Tibial nerve (tissue), 4 donors: ENCODE measurements around the gene ADH4. TPM values are rescaled to one million over a fixed set of nuclear protein-coding genes. Genes with fewer than 3 reads are reported as not detected.

Experiments
- DNase-seq, 2 donors: peaks; one replicate each; pipeline ENCODE4 v3.0.0-alpha.2; 2019; ENCODE audit warnings: low spot score in 2 of 2
- H3K27ac ChIP-seq, 4 donors: fragments of 200-600 bp; sonication (generic) in 3 of 4; one replicate each; pipeline ENCODE4 v1.5.1; 2017 to 2019; ENCODE audit warnings: mild to moderate bottlenecking in 1 of 4
- H3K27me3 ChIP-seq, 2 donors: fragments of 200-600 bp; sonication (generic) in 1 of 2; one replicate each; pipeline versions ENCODE4 v1.5.1 to v1.6.0; 2017 to 2019
- H3K36me3 ChIP-seq, 3 donors: fragments of 200-600 bp; sonication (generic); one replicate each; pipeline ENCODE4 v1.5.1; 2018 to 2019
- H3K4me1 ChIP-seq, 4 donors: fragments of 200-600 bp; sonication (generic) in 3 of 4; one replicate each; pipeline ENCODE4 v1.5.1; 2017 to 2019
- H3K4me3 ChIP-seq, 4 donors: fragments of 200-600 bp; sonication (generic) in 3 of 4; one replicate each; pipeline ENCODE4 v1.5.1; 2017 to 2019; ENCODE audit warnings: mild to moderate bottlenecking in 1 of 4, moderate library complexity in 1 of 4
- H3K9me3 ChIP-seq, 4 donors: fragments of 200-600 bp; sonication (generic) in 3 of 4; one replicate each; pipeline ENCODE4 v1.5.1; 2017 to 2019
- EP300 ChIP-seq, 2 donors: sonication (generic); formaldehyde crosslinking; IDR thresholded peaks; one replicate each; pipeline ENCODE4 v1.6.1; 2017; ENCODE audit warnings: antibody characterized with exemption in 2 of 2, mild to moderate bottlenecking in 1 of 2
- POLR2A ChIP-seq, 2 donors: fragments of 450-650 bp; IDR thresholded peaks; one replicate each; pipeline ENCODE4 v1.6.1; 2017; ENCODE audit warnings: antibody characterized with exemption in 2 of 2, mild to moderate bottlenecking in 2 of 2, moderate library complexity in 2 of 2
- WGBS, 2 donors: methylation state at CpG; one replicate each; pipeline ENCODE4 v1.1.5; 2018; 5-methylcytosine and 5-hydroxymethylcytosine counted together
- total RNA-seq, 4 donors: library from RNA; depleted of rRNA; stranded (reverse); fragments of >200 nt; gene quantifications; one replicate each; pipeline ENCODE4 v1.1.0, GENCODE V29; 2016
- TF ChIP-seq, protein P1 (sequence below), 5 experiments: fragments of 200-600 bp in 3 of 5; fragments of 450-650 bp in 2 of 5; sonication (generic) in 3 of 5; IDR thresholded peaks; one replicate each; pipeline ENCODE4 v1.5.1; 2016 to 2019; ENCODE audit warnings: antibody characterized with exemption in 5 of 5, mild to moderate bottlenecking in 3 of 5, moderate library complexity in 2 of 5

The ADH4 gene
- total RNA-seq, 4 donors from 2014 or later: 0.42 to 5.1 (median 0.62) TPM

DNA sequence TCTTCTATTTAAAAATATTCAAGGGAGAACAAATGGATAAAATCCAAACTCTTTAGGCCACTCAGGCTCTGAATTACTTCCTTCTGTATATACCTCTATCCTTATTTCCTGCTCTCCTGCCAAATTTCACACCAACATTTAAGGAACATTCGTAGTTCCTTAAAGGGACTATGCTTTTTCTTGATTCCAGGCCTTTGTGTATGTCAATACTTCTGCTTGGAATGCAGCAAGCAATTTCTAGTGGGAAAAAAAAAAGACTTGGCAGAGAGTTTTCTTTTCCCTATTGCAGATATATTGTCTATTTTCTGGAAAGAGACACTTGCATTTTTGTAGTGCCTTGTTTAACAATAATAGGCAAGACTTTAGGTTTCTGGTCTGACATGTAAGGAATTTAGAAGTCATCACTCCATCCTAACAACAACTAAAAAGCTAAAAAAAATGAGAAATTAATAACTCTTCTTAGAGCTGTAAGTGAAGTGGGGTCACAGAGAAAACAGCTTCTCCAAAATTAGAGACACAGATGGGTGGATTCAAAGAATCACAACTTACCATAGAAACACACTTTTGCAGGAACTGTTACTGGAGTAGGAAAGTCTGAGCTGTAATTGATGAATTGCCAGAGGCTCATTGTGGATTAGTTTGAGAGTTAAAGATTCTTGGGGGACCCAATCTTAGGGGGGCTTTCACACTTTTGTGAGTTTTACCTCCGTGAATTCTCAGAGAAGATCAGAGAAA, 53.4 kb downstream of the ADH4 start:
- peaks cover 0 to 2% (median 0%) of the 10 kb centered on the region in 3 donors for H3K36me3 ChIP-seq
- H3K27me3 ChIP-seq: no peaks in the 10 kb centered on the region
- 32 to 34% methylated on average over 2 of the region's 2 CpGs for WGBS, 2 donors
- peak overlapping the region in 3 of 4 donors; percentile 17 to 97 (median 94) for H3K27ac ChIP-seq
- H3K9me3 ChIP-seq: no peaks in the 10 kb centered on the region
- peak overlapping the region in 1 of 4 donors; percentile 67 for H3K4me3 ChIP-seq
- H3K4me1 ChIP-seq: peaks cover 0 to 49% (median 3%) of the 10 kb centered on the region in 4 donors
- DNase-seq: no peak
- TF ChIP-seq, protein P1, sequence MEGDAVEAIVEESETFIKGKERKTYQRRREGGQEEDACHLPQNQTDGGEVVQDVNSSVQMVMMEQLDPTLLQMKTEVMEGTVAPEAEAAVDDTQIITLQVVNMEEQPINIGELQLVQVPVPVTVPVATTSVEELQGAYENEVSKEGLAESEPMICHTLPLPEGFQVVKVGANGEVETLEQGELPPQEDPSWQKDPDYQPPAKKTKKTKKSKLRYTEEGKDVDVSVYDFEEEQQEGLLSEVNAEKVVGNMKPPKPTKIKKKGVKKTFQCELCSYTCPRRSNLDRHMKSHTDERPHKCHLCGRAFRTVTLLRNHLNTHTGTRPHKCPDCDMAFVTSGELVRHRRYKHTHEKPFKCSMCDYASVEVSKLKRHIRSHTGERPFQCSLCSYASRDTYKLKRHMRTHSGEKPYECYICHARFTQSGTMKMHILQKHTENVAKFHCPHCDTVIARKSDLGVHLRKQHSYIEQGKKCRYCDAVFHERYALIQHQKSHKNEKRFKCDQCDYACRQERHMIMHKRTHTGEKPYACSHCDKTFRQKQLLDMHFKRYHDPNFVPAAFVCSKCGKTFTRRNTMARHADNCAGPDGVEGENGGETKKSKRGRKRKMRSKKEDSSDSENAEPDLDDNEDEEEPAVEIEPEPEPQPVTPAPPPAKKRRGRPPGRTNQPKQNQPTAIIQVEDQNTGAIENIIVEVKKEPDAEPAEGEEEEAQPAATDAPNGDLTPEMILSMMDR (IDR thresholded peaks at IDR 0.05): no peak
- TF ChIP-seq EP300 (IDR thresholded peaks at IDR 0.05): no peak
- no peak for TF ChIP-seq POLR2A (IDR thresholded peaks at IDR 0.05)

DNA sequence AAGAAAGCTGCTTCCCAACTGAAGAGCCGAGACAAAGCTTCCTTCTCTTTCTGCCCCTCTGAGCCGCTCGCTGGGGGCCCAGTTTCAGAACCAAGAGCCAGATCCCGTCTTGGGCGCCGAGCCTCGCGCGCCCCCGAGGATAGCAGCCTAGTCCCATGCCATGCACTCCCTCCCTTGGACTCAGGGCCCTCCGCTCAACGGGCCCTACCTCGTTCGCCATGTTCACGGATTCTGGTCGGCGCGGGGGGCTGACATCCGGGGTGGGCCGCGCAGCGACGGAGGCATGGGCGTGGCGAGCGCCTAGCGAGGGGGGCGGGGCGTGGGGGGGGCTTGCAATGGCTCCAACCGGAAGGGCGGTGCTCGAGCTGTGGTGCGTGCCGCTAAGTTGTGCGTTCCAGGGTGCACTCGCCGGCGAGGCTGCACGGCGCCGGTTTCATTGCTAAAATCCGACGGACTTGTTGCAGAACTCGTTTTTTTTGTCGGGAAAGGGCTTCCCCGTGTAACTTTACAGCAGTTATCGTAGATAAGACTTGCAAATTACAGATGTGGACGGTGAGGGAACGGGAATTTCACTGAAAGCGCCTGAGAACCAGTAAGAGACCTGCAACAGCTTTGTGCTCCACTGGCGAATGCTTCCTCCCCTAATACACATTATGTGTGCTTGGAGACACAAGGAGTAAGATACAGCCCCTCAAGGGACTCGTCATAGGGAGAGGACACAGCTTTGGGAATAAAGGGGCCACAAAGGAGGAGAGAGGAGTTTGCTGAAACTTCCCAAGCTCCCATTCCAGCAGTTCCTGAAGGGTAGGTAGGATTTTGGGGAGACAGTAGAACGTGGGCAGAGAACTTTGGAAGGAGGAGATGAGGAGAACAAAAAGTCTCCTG, 55.4 kb downstream of the ADH4 start, which contains the start of gene ADH5:
Gene ADH5, minus strand, starts transcription at position 308 of the 885 bp plus-strand sequence. Its CDS starts 88 bp downstream, at position 220.
- no peaks in the 10 kb centered on the region for H3K9me3 ChIP-seq
- peaks cover 0 to 65% (median 3%) of the 10 kb centered on the region in 4 donors for H3K4me1 ChIP-seq
- H3K4me3 ChIP-seq: peak within 1 kb of the TSS; percentile 61 to 87 (median 74)
- 0% methylated on average over 12 to 33 of the region's 53 CpGs for WGBS, 2 donors
- H3K36me3 ChIP-seq: peaks cover 0 to 21% (median 8%) of the 10 kb centered on the region in 3 donors
- DNase-seq: peak; percentile 78 to 86
- peak within 1 kb of the TSS; percentile 90 to 97 (median 94) for H3K27ac ChIP-seq
- H3K27me3 ChIP-seq: no peaks in the 10 kb centered on the region
- TF ChIP-seq, protein P1 (IDR thresholded peaks at IDR 0.05): peak in 1 of 5 experiments; percentile 6
- TF ChIP-seq POLR2A (IDR thresholded peaks at IDR 0.05) (peak; percentile 39 to 76), EP300 (IDR thresholded peaks at IDR 0.05) (peak in 1 of 2 donors; percentile 90)

DNA sequence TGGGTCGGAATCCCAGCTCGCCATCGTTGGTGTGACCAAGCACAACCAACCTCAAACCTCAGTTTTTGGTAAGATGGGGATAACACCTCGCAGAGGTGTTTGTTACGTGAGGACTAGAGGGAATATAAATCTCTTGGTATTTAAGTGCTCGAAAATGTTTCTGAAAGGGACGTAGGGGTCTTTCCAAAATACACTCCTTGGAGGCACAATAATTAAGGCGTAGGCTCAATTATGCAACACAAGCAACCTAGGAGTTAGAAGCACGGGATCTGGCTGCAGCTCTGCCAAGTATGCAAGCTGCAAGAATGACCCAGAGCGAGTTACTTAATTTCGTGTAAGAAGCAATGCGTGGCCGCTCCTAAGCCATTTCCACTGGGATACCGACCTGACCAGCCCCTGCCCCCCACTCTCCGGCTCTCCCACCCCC, 56.1 kb downstream of the ADH4 start:
- Histone ChIP-seq H3K4me1 (peaks cover 0 to 66% (median 3%) of the 10 kb centered on the region in 4 donors), H3K4me3 (peak overlapping the region; percentile 61 to 87 (median 74)), H3K9me3 (no peaks in the 10 kb centered on the region), H3K27me3 (no peaks in the 10 kb centered on the region), H3K36me3 (peaks cover 0 to 28% (median 8%) of the 10 kb centered on the region in 3 donors), H3K27ac (peak overlapping the region; percentile 90 to 97 (median 94))
- WGBS, 2 donors: 3 to 4% methylated on average over 13 to 15 of the region's 15 CpGs
- peak; percentile 63 to 81 for DNase-seq
- peak in 1 of 2 donors; percentile 84 for TF ChIP-seq EP300 (IDR thresholded peaks at IDR 0.05)
- TF ChIP-seq, protein P1 (IDR thresholded peaks at IDR 0.05): no peak

DNA sequence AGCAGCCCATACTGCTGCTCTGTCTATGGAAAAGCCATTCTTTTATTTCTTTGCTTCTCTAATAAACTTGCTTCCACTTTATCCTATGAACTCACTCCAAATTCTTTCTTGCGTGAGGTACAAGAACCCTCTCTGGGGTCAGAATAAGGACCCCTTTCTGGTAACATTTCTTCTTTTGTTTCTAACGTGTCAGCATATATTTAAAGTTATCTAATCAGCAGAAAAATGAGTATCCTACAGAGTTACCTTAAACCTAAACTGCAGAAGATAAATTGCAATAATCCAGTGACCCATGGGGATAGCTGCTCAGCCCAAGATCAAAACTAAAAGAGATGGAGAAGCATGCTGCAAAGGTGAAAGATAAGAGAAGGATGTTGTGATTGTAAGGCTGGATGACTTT, 59.5 kb downstream of the ADH4 start:
- no peak for DNase-seq
- WGBS, 2 donors: 64 to 74% methylated on average over 2 of the region's 2 CpGs
- Histone ChIP-seq H3K9me3 (no peaks in the 10 kb centered on the region), H3K4me1 (peaks cover 0 to 71% (median 0%) of the 10 kb centered on the region in 4 donors), H3K4me3 (no peak overlapping the region), H3K36me3 (peaks cover 0 to 60% (median 8%) of the 10 kb centered on the region in 3 donors), H3K27me3 (no peaks in the 10 kb centered on the region), H3K27ac (no peak overlapping the region)
- TF ChIP-seq POLR2A (IDR thresholded peaks at IDR 0.05) (no peak), EP300 (IDR thresholded peaks at IDR 0.05) (no peak)
- TF ChIP-seq, protein P1 (IDR thresholded peaks at IDR 0.05): no peak
